Astrocyte (in vitro differentiated cells and primary cell): ENCODE data around the gene DNAH6. TPM values are rescaled to one million over a fixed set of nuclear protein-coding genes. Genes with fewer than 3 reads are reported as not detected.
A peak's percentile ranks its signal among the peaks of the same experiment; 100 is the strongest.

ENCODE experiments used
- DNase-seq: peaks from one replicate; pipeline ENCODE4 v3.0.0-alpha.2; 2010; ENCODE audit warnings: low read depth
- FAIRE-seq: peaks from 2 replicates; lab custom pipeline; 2011; peaks lifted over from hg19 to GRCh38; lab: Jason Lieb, UNC
- H2AFZ ChIP-seq: 2 replicates; pipeline ENCODE4 v1.6.0; 2012; ENCODE audit warnings: low read depth, low read length, inconsistent platforms
- H3K27ac ChIP-seq: 2 replicates; pipeline ENCODE4 v1.5.1; 2011; ENCODE audit warnings: low read depth, low read length, inconsistent platforms
- H3K27me3 ChIP-seq: 2 replicates; pipeline ENCODE4 v1.6.0; 2011; ENCODE audit warnings: low read length, inconsistent platforms; ENCODE audit not compliant: insufficient read depth
- H3K36me3 ChIP-seq: 2 replicates; pipeline ENCODE4 v1.5.1; 2011; ENCODE audit warnings: low read length, inconsistent platforms; ENCODE audit not compliant: insufficient read depth
- H3K4me1 ChIP-seq: 2 replicates; pipeline ENCODE4 v1.5.1; 2011; ENCODE audit warnings: low read length, inconsistent platforms; ENCODE audit not compliant: insufficient read depth
- H3K4me2 ChIP-seq: 2 replicates; pipeline ENCODE4 v1.6.0; 2012; ENCODE audit warnings: low read length, inconsistent platforms
- H3K4me3 ChIP-seq: 2 replicates; pipeline ENCODE4 v1.5.1; 2011; ENCODE audit warnings: low read depth, mild to moderate bottlenecking, low read length, inconsistent platforms; ENCODE audit not compliant: insufficient read depth
- H3K79me2 ChIP-seq: 2 replicates; pipeline ENCODE4 v1.6.0; 2012; ENCODE audit warnings: mild to moderate bottlenecking, low read length, inconsistent platforms; ENCODE audit not compliant: insufficient read depth
- H3K9ac ChIP-seq: 2 replicates; pipeline ENCODE4 v1.6.0; 2012; ENCODE audit warnings: mild to moderate bottlenecking, low read length, inconsistent platforms
- H3K9me3 ChIP-seq: 2 replicates; pipeline ENCODE4 v1.5.1; 2012; ENCODE audit warnings: low read depth, mild to moderate bottlenecking, low read length, inconsistent platforms; ENCODE audit not compliant: insufficient read depth
- H4K20me1 ChIP-seq: 2 replicates; pipeline ENCODE4 v1.6.0; 2012; ENCODE audit warnings: low read length, inconsistent platforms; ENCODE audit not compliant: insufficient read depth
- H3K27ac Mint-ChIP-seq: one replicate; pipeline ENCODE4 v1.8.0; 2021; ENCODE audit warnings: mild to moderate bottlenecking, mixed read lengths; ENCODE audit not compliant: unreplicated experiment
- H3K27me3 Mint-ChIP-seq: one replicate; pipeline ENCODE4 v1.8.0; 2021; ENCODE audit warnings: low read depth, mixed read lengths; ENCODE audit not compliant: unreplicated experiment
- H3K36me3 Mint-ChIP-seq: one replicate; pipeline ENCODE4 v1.8.0; 2021; ENCODE audit warnings: low read depth, mixed read lengths; ENCODE audit not compliant: unreplicated experiment
- H3K4me1 Mint-ChIP-seq: one replicate; pipeline ENCODE4 v1.8.0; 2021; ENCODE audit warnings: low read depth, mixed read lengths; ENCODE audit not compliant: unreplicated experiment
- H3K4me3 Mint-ChIP-seq: one replicate; pipeline ENCODE4 v1.8.0; 2021; ENCODE audit warnings: mild to moderate bottlenecking, moderate library complexity, mixed read lengths; ENCODE audit not compliant: unreplicated experiment
- H3K9me3 Mint-ChIP-seq: one replicate; pipeline ENCODE4 v1.8.0; 2021; ENCODE audit warnings: mild to moderate bottlenecking, mixed read lengths; ENCODE audit not compliant: unreplicated experiment
- CTCF ChIP-seq: IDR thresholded peaks from 2 replicates; pipeline ENCODE4 v1.5.1; 2011; ENCODE audit warnings: low read depth, mild to moderate bottlenecking, inconsistent platforms, low read length, moderate library complexity; ENCODE audit not compliant: insufficient read depth
- EZH2 ChIP-seq: IDR thresholded peaks from 2 replicates; pipeline ENCODE4 v1.6.1; 2012; ENCODE audit warnings: mild to moderate bottlenecking, low read length, inconsistent platforms; ENCODE audit not compliant: insufficient read depth
- total RNA-seq: library from RNA; stranded (reverse); gene quantifications from 2 replicates; pipeline ENCODE4 v1.2.1, GENCODE V29; 2021

DNAH6 gene
- total RNA-seq, 1 donor from 2014 or later, result 0.20 TPM

- Histone ChIP-seq H2AFZ (no peak overlapping the region), H3K27me3 (no peaks in the 10 kb centered on the region), H3K36me3 (no peaks in the 10 kb centered on the region), H3K9ac (no peak overlapping the region), H3K4me3 (no peak overlapping the region), H3K9me3 (no peaks in the 10 kb centered on the region), H3K79me2 (no peaks in the 10 kb centered on the region), H3K4me2 (no peak overlapping the region), H4K20me1 (no peaks in the 10 kb centered on the region), H3K4me1 (peaks cover 12% of the 10 kb centered on the region), H3K27ac (no peak overlapping the region)
- Mint-ChIP-seq H3K4me3 (no peak overlapping the region), H3K9me3 (no peaks in the 10 kb centered on the region), H3K4me1 (peaks cover 16% of the 10 kb centered on the region), H3K27me3 (no peaks in the 10 kb centered on the region), H3K36me3 (no peaks in the 10 kb centered on the region), H3K27ac (no peak overlapping the region)
- no peak for FAIRE-seq
- no peak for DNase-seq
- no peak for TF ChIP-seq CTCF
- no peak for TF ChIP-seq EZH2
These were observed 25.0 kb upstream of the DNAH6 start for GRCh38 chr2:84491256-84491655.

DNA sequence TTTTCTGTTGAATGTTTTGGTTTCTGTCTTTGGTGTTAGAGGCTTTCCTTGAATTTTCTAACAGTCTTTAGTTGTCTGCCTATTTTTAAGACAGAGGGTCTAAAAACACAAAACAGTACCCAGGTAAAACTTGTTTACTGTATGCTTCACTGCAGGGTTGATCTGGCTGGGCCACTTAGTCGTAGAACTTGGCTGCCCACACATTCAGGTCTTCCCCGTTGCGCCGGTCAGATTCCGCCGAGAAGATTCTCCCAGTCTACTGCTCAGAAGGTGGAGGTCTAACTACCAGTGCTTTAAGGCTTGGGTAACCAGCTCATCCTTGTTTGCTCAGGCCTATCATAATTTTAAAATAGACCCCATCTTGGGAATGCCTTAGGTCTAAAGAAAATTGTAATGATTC lies 24.6 kb upstream of the DNAH6 start:
- FAIRE-seq (no peak), DNase-seq (no peak)
- no peaks in the 10 kb centered on the region for H3K79me2 ChIP-seq
- H2AFZ ChIP-seq, result no peak overlapping the region
- no peaks in the 10 kb centered on the region for H3K9me3 ChIP-seq
- H3K27me3 Mint-ChIP-seq, result no peaks in the 10 kb centered on the region
- peaks cover 14% of the 10 kb centered on the region for H3K4me1 Mint-ChIP-seq
- no peak overlapping the region for H3K27ac ChIP-seq
- no peak overlapping the region for H3K4me3 Mint-ChIP-seq
- H3K4me2 ChIP-seq, result no peak overlapping the region
- no peak overlapping the region for H3K27ac Mint-ChIP-seq
- no peaks in the 10 kb centered on the region for H3K27me3 ChIP-seq
- H3K9me3 Mint-ChIP-seq, result no peaks in the 10 kb centered on the region
- H3K4me3 ChIP-seq, result no peak overlapping the region
- H3K36me3 ChIP-seq, result no peaks in the 10 kb centered on the region
- H3K9ac ChIP-seq, result no peak overlapping the region
- H4K20me1 ChIP-seq, result no peaks in the 10 kb centered on the region
- H3K36me3 Mint-ChIP-seq, result no peaks in the 10 kb centered on the region
- peaks cover 12% of the 10 kb centered on the region for H3K4me1 ChIP-seq
- TF ChIP-seq CTCF, result no peak

DNA sequence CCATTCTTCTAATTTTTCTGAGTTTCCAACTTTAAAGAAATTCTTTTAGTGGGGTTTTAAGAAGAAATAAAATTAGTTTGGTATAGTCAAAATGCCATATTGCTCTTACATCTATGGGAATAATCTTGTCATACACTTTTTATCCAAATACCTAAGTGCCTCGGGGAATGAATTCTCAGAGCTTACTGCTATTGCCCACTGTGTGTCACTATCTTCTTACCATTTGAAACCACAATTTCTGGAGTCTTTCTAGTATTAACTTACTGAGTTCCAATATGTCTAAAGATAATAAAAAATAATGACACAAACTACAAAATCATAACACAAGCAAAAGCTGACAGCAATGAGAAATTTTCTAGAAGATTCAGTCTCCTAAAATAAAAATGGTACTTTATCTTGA lies 23.7 kb upstream of the DNAH6 start:
- no peak overlapping the region for H3K27ac ChIP-seq
- H3K4me3 ChIP-seq, result no peak overlapping the region
- H3K36me3 ChIP-seq, result no peaks in the 10 kb centered on the region
- DNase-seq, result no peak
- no peaks in the 10 kb centered on the region for H3K27me3 ChIP-seq
- H3K36me3 Mint-ChIP-seq, result no peaks in the 10 kb centered on the region
- no peaks in the 10 kb centered on the region for H4K20me1 ChIP-seq
- H3K79me2 ChIP-seq, result no peaks in the 10 kb centered on the region
- no peak overlapping the region for H2AFZ ChIP-seq
- no peaks in the 10 kb centered on the region for H3K27me3 Mint-ChIP-seq
- no peak for TF ChIP-seq EZH2
- peak; percentile 19 for TF ChIP-seq CTCF
- peak; percentile 13 for FAIRE-seq
- peaks cover 7% of the 10 kb centered on the region for H3K4me1 Mint-ChIP-seq
- no peak overlapping the region for H3K9ac ChIP-seq
- no peak overlapping the region for H3K27ac Mint-ChIP-seq
- no peak overlapping the region for H3K4me3 Mint-ChIP-seq
- no peaks in the 10 kb centered on the region for H3K9me3 Mint-ChIP-seq
- no peaks in the 10 kb centered on the region for H3K9me3 ChIP-seq
- peaks cover 12% of the 10 kb centered on the region for H3K4me1 ChIP-seq
- no peak overlapping the region for H3K4me2 ChIP-seq
